HK-2 (cell line): ENCODE data around the gene SLC45A3.

Experiments used
- DNase-seq: peaks from one replicate; pipeline ENCODE4 v3.0.0-alpha.2; 2018; ENCODE audit not compliant: unreplicated experiment

SLC45A3 gene

GRCh38 chr1:205700865-205701401 lies 20.6 kb upstream of the SLC45A3 start:
- DNase-seq = no peak

DNA sequence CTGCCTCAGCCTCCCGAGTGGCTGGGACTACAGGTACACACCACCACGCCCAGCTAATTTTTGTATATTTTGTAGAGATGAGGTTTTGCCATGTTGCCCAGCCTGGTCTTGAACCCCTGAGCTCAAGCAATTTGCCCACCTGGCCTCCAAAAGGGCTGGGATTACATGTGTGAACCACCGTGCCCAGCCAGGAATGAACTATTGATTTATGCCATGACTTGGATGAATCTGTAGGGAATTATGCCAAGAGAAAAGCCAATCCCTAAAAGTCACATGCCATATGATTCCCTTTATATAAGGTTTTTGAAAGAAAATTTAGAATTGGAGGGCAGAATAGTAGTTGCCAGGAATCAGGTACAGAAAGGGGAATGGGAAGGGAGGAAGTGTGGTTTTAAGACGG lies 19.1 kb upstream of the SLC45A3 start:
- DNase-seq = no peak

- no peak for DNase-seq
Measured at GRCh38 chr1:205698921-205699320, 18.6 kb upstream of the SLC45A3 start.

GRCh38 chr1:205693421-205693991 lies 13.2 kb upstream of the SLC45A3 start:
- no peak for DNase-seq

GRCh38 chr1:205692423-205692822 lies 12.1 kb upstream of the SLC45A3 start:
- DNase-seq = no peak

- no peak for DNase-seq
Measured at GRCh38 chr1:205690122-205690756, 9.9 kb upstream of the SLC45A3 start.

DNA sequence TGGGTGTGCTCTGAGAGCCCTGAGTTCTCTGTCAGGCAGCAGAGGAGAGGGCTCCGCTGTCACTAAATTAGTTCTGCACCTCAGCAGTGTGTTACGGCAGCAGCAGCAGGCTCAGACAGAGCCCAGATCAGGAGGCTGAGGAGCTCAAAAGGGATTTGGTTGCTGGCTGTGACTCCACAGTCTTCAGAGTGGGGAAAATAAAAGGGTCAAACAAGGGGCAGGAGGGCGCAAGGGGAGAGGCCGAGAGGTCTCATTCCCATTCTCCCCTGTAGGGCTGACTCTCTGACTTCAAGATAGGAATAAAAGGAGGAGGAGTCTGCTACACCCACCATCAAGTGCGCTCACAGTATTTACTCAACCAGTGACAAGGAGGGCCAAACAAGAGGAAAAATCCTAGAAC lies 9.2 kb upstream of the SLC45A3 start:
- no peak for DNase-seq

- DNase-seq = no peak
Measured at GRCh38 chr1:205688171-205689080, 8.1 kb upstream of the SLC45A3 start.

GRCh38 chr1:205687242-205687641 lies 6.9 kb upstream of the SLC45A3 start:
- no peak for DNase-seq

DNA sequence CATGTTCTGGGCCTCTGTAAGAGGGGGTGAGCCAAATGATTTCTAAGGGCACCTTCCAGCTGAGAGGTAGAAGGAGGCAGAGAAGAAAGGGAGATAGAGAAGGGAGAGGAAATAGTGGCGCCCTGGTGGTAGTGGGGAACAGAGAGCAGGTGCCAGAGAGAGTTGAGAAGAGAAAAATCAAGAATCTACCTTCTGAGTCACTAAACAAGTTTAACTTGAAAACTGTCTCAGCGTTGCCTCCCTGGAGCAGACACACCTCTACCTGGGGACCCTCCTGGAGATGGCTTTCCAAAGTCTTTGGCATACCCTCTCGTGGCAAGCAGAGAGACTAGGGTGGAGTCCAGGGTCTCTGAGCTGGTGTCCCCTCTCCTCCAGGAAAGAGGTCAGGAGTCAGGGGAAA lies 1.1 kb upstream of the SLC45A3 start:
- DNase-seq = no peak

GRCh38 chr1:205678286-205679111 lies 1.8 kb downstream of the SLC45A3 start:
- DNase-seq = no peak

GRCh38 chr1:205677167-205677566 lies 3.1 kb downstream of the SLC45A3 start:
- DNase-seq = no peak

DNA sequence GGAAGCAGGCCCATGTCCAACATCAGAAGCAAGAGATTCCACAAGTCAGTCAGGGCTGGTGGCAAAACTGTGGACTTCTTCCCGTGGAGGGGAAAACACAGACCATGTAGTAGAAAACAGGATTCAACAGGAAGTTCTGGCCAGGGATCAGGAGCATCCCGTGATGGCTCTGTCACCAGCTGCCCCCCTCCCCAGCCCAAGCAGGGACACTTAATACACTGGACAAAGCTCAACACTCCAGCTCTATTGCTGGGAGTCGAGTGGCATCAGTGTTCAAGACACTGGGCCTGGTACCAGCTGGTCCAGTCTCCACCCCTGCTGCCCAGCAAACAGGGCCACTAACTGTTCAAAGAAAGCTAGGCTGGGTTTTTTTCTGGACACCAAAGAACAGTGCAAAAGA lies 3.7 kb downstream of the SLC45A3 start:
- no peak for DNase-seq

- DNase-seq = no peak
Measured at GRCh38 chr1:205676002-205676401, 4.3 kb downstream of the SLC45A3 start.

DNA sequence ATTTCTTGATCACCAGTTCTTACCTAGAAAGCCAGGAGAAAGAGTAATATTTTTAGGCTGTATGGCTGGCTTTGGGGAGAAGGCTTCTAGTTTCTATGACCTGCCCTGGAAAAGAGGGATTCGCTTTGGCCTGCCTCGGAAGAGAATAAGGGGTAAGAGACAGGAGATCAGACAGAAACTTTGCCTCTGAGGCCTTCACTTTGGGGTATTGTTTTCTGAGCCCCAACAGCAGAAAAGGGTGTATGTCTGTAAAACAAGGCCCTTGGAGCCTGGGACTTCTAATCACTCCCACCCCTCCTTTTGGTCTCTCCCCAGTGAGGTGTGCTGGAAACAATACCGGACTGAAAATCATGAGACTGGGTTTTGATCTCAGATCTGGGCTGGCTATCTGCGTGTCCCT lies 5.1 kb downstream of the SLC45A3 start:
- no peak for DNase-seq

DNA sequence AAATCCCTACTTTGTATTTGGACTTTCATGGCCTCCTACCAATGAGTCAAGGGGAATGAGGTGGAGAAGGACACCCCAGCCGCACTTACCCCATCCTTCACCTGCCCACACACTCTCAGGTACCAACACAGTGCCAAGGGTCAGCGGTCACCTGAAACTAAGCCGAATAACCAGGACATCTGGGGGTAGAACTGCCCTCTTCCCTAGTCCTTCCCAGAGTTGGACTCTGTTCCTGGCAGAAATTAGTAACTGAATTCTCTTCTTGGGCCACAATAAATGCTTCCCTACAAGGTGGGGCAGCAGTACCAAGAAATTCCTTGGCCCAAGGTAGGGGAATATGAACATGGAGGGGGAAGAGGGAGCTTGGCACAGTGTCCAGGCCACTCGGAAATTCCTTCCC lies 7.3 kb downstream of the SLC45A3 start:
- no peak for DNase-seq

- no peak for DNase-seq
Measured at GRCh38 chr1:205672395-205672889, 7.9 kb downstream of the SLC45A3 start.

DNA sequence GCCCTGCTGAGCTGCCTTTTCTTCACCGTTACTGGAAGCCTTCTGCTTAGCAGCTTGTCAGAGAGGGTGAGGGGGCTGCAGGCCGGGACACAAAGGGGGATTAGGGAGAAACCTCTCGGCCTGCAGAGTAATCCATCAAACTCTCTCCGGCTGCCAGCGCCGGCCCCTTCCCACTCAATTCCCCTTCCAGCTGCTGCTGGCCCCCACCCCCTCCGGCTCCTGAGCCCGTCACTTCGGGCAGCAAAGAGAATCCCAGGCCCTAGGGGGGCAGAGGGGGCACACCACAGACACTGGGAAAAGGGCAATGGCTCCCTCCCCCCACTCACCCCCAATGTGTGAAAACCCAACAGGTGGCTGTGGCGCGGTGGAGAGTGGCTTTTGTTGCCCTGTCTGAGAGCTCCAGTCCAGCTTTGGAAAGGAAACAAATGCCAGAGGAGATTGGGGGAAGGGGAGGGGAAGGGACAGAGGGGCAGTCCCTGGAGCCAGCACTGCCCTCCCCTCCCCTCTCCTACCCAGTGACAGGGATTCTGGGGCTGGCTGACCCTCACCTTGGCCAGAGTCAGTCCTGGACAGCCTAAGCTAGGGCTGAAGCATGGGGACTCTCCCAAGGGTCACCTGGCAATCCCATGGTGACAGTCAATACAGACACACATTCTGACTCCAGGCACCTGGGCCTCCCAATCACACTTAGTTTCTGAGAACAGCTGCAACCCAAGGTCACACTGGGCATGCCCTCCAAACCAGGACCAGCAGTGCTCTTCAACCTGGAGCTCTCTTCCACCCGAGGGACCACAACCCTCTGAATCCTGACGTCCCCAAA lies 9.5 kb downstream of the SLC45A3 start:
- no peak for DNase-seq

- no peak for DNase-seq
Measured at GRCh38 chr1:205670150-205670446, 10.2 kb downstream of the SLC45A3 start.

DNA sequence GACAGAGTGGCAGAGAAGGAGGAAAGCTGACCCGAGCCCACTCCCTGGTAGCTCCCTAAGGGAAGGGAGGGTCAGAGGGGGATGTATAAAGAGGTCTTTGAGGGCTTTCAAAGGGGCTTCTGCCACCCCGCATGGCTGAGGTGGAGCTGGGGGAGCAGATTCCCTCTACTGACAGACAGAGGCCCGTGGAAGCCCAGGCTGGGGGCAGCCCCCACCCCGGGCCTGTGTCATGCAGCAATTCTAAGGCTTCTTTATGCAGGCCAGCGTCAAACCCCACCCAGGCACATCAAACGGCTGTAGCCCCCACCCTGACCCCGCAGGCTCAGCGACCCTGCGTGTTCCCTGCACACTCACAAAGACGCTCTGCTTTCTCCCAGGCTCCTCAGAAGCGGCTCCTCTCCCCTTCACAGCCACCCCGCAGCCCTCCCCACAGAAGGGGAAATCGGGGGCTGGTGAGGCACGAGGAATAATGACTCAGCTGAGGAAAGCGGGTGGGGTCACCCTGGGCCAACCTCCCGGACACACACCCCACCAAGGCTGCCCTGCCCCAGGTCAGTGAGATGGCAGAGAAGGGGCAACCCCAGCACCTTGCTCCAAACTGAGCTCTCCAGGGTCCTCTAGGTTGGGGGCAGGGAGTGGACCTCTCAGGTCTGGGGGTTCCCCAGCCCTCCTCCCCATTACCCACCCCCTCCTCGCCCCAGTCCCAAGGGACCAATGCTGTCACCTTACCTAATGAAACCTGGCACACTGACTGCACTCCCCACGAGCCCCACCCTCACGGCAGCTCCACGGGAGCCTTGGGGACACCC lies 10.8 kb downstream of the SLC45A3 start:
- DNase-seq = no peak
